Osteoblast (primary cell): Measurements from ENCODE around the gene LPAR1. TPM values are rescaled to one million over a fixed set of nuclear protein-coding genes. Genes with fewer than 3 reads are reported as not detected.
A peak's percentile ranks its signal among the peaks of the same experiment; 100 is the strongest.

Source experiments
- DNase-seq: peaks from one replicate; pipeline ENCODE4 v3.0.0; 2011; ENCODE audit warnings: low spot score, mixed read lengths; ENCODE audit not compliant: insufficient read length; ENCODE audit errors: missing footprints
- H2AFZ ChIP-seq: 2 replicates; pipeline ENCODE4 v1.6.0; 2011; ENCODE audit warnings: mild to moderate bottlenecking, low read length
- H3K27ac ChIP-seq: 2 replicates; pipeline ENCODE4 v1.5.1; 2011; ENCODE audit warnings: mild to moderate bottlenecking, low read depth, low read length, moderate library complexity
- H3K27me3 ChIP-seq: 2 replicates; pipeline ENCODE4 v1.6.0; 2012; ENCODE audit warnings: mild to moderate bottlenecking, control low read depth, inconsistent platforms, low read length, moderate library complexity; ENCODE audit not compliant: insufficient read depth
- H3K36me3 ChIP-seq: 2 replicates; pipeline ENCODE4 v1.5.1; 2011; ENCODE audit warnings: mild to moderate bottlenecking, low read length, control low read depth, moderate library complexity; ENCODE audit not compliant: insufficient read depth
- H3K4me1 ChIP-seq: 2 replicates; pipeline ENCODE4 v1.5.1; 2011; ENCODE audit warnings: mild to moderate bottlenecking, low read length, control low read depth, moderate library complexity; ENCODE audit not compliant: insufficient read depth
- H3K4me2 ChIP-seq: 2 replicates; pipeline ENCODE4 v1.6.0; 2011; ENCODE audit warnings: mild to moderate bottlenecking, low read length; ENCODE audit not compliant: insufficient read depth
- H3K4me3 ChIP-seq: fragments of 200-600 bp; sonication (generic); 3 replicates; pipeline ENCODE4 v1.5.1; 2012; ENCODE audit warnings: mild to moderate bottlenecking, low read length, inconsistent platforms; ENCODE audit not compliant: insufficient read depth
- H3K79me2 ChIP-seq: 2 replicates; pipeline ENCODE4 v1.6.0; 2012; ENCODE audit warnings: mild to moderate bottlenecking, low read length, control low read depth, inconsistent platforms; ENCODE audit not compliant: insufficient read depth
- H3K9me3 ChIP-seq: 2 replicates; pipeline ENCODE4 v1.5.1; 2011; ENCODE audit warnings: low read depth, low read length, control low read depth
- H4K20me1 ChIP-seq: 2 replicates; pipeline ENCODE4 v1.6.0; 2012; ENCODE audit warnings: mild to moderate bottlenecking, low read length, control low read depth; ENCODE audit not compliant: insufficient read depth
- CTCF ChIP-seq: IDR thresholded peaks from 2 replicates; pipeline ENCODE4 v1.5.1; 2011; ENCODE audit warnings: mild to moderate bottlenecking, low read depth, low read length, moderate library complexity; ENCODE audit errors: extremely low read depth
- total RNA-seq: library from RNA; depleted of rRNA; stranded (reverse); fragments of >200 nt; gene quantifications from 2 replicates; pipeline ENCODE4 v1.2.3, GENCODE V29; 2012

The LPAR1 gene
- total RNA-seq, 1 donor, result 151 TPM

- no peak overlapping the region for H3K4me3 ChIP-seq
- TF ChIP-seq CTCF, result no peak
- DNase-seq, result no peak
- no peaks in the 10 kb centered on the region for H3K27me3 ChIP-seq
- H3K36me3 ChIP-seq, result no peaks in the 10 kb centered on the region
- H3K4me1 ChIP-seq, result peaks cover 12% of the 10 kb centered on the region
- H3K9me3 ChIP-seq, result peaks cover 3% of the 10 kb centered on the region
- no peak overlapping the region for H3K4me2 ChIP-seq
- no peaks in the 10 kb centered on the region for H4K20me1 ChIP-seq
- no peaks in the 10 kb centered on the region for H3K79me2 ChIP-seq
- H2AFZ ChIP-seq, result no peak overlapping the region
- H3K27ac ChIP-seq, result no peak overlapping the region
Observed at GRCh38 chr9:110850401-110851135, 187.7 kb downstream of the LPAR1 start.

GRCh38 chr9:110847671-110848070 is 190.6 kb downstream of the LPAR1 start:
- Histone ChIP-seq H2AFZ (no peak overlapping the region), H3K79me2 (no peaks in the 10 kb centered on the region), H3K4me3 (no peak overlapping the region), H4K20me1 (no peaks in the 10 kb centered on the region), H3K27ac (peak overlapping the region; percentile 67), H3K4me1 (peaks cover 32% of the 10 kb centered on the region), H3K36me3 (no peaks in the 10 kb centered on the region), H3K27me3 (no peaks in the 10 kb centered on the region), H3K9me3 (no peaks in the 10 kb centered on the region), H3K4me2 (peak overlapping the region; percentile 43)
- no peak for DNase-seq
- TF ChIP-seq CTCF, result no peak

GRCh38 chr9:110846215-110846614 is 192.1 kb downstream of the LPAR1 start:
- no peak overlapping the region for H3K4me3 ChIP-seq
- TF ChIP-seq CTCF, result no peak
- no peaks in the 10 kb centered on the region for H3K27me3 ChIP-seq
- H3K9me3 ChIP-seq, result no peaks in the 10 kb centered on the region
- H4K20me1 ChIP-seq, result no peaks in the 10 kb centered on the region
- H3K4me1 ChIP-seq, result peaks cover 41% of the 10 kb centered on the region
- no peak overlapping the region for H2AFZ ChIP-seq
- no peak overlapping the region for H3K4me2 ChIP-seq
- no peak for DNase-seq
- H3K79me2 ChIP-seq, result no peaks in the 10 kb centered on the region
- no peak overlapping the region for H3K27ac ChIP-seq
- H3K36me3 ChIP-seq, result no peaks in the 10 kb centered on the region

- Histone ChIP-seq H3K4me1 (peaks cover 41% of the 10 kb centered on the region), H3K27me3 (no peaks in the 10 kb centered on the region), H3K4me3 (no peak overlapping the region), H3K9me3 (no peaks in the 10 kb centered on the region), H3K79me2 (no peaks in the 10 kb centered on the region), H4K20me1 (no peaks in the 10 kb centered on the region), H3K27ac (peak overlapping the region; percentile 73), H2AFZ (no peak overlapping the region), H3K36me3 (no peaks in the 10 kb centered on the region), H3K4me2 (no peak overlapping the region)
- DNase-seq, result no peak
- TF ChIP-seq CTCF, result no peak
Observed at GRCh38 chr9:110844121-110844520, 194.1 kb downstream of the LPAR1 start.
